B cell (primary cell): ENCODE measurements around the gene RHBDF1.

Source experiments
- EZH2 ChIP-seq: IDR thresholded peaks from 2 replicates; pipeline ENCODE4 v1.6.1; 2012; ENCODE audit warnings: borderline replicate concordance, low read depth, mild to moderate bottlenecking, moderate library complexity, low read length; ENCODE audit not compliant: insufficient read depth, poor library complexity, severe bottlenecking
- TF ChIP-seq, protein P1 (sequence below): fragments of 200-600 bp; IDR thresholded peaks from one replicate; pipeline ENCODE4 v1.8.0; 2022; ENCODE audit warnings: antibody characterized with exemption, mild to moderate bottlenecking

DNA sequence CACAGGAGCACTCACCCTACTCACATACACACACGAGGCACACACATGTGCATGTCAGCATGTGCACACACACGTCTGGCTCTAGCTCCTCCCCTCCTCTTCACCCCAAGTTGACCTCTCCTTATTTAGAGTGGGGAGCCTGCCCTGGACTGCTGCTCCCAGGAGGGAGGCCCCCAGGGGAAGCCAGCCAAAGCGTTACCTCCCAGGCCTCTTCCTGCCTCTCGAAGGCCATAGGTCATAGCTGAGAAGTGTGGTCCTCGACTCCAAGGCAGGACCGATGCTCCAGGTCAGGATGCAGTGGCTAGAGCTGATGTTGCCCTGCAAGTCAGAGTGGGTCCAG, 37.8 kb downstream of the RHBDF1 start:
- TF ChIP-seq, protein P1, sequence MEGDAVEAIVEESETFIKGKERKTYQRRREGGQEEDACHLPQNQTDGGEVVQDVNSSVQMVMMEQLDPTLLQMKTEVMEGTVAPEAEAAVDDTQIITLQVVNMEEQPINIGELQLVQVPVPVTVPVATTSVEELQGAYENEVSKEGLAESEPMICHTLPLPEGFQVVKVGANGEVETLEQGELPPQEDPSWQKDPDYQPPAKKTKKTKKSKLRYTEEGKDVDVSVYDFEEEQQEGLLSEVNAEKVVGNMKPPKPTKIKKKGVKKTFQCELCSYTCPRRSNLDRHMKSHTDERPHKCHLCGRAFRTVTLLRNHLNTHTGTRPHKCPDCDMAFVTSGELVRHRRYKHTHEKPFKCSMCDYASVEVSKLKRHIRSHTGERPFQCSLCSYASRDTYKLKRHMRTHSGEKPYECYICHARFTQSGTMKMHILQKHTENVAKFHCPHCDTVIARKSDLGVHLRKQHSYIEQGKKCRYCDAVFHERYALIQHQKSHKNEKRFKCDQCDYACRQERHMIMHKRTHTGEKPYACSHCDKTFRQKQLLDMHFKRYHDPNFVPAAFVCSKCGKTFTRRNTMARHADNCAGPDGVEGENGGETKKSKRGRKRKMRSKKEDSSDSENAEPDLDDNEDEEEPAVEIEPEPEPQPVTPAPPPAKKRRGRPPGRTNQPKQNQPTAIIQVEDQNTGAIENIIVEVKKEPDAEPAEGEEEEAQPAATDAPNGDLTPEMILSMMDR: no peak
- no peak for TF ChIP-seq EZH2
